HepG2 (cell line): ENCODE data around the gene L3MBTL4. TPM values are rescaled to one million over a fixed set of nuclear protein-coding genes. Genes with fewer than 3 reads are reported as not detected.

Experiments
- ATAC-seq: fragments of 200-7000 bp; cut with Tn5 transposase; 3 replicates; pipeline ENCODE4 v1.9.1; 2020; ENCODE audit warnings: mild to moderate bottlenecking, moderate library complexity
- BruUV-seq: library from RNA; stranded (reverse); fragments of 400-500 nt; replicated peaks from 2 replicates; lab custom pipeline; 2021; lab: Mats Ljungman, UMichigan
- CTCF ChIA-PET: fragments of 300-600 bp; formaldehyde crosslinking; extraction: SDS; loops from one replicate; lab custom pipeline; 2021; ENCODE audit warnings: low total read pairs, inconsistent platforms, low intra/inter-chr PET ratio; lab: Yijun Ruan, JAX
- POLR2A ChIA-PET: fragments of 350-600 bp; sonication (Branson Sonifier 250); formaldehyde crosslinking; loops from one replicate; lab custom pipeline; 2020; ENCODE audit warnings: antibody characterized with exemption, inconsistent platforms; lab: Yijun Ruan, JAX
- DNase-seq: peaks from one replicate; pipeline ENCODE4 v3.0.0-alpha.2; 2015; ENCODE audit warnings: low spot score
- FAIRE-seq: peaks from 3 replicates; lab custom pipeline; 2011; peaks lifted over from hg19 to GRCh38; lab: Jason Lieb, UNC
- H2AFZ ChIP-seq: one replicate; pipeline ENCODE4 v1.6.1; 2011; ENCODE audit warnings: low read length, inconsistent platforms
- H3K27ac ChIP-seq: fragments of 300-600 bp; 3 replicates; pipeline ENCODE4 v1.8.0; 2011; ENCODE audit warnings: mixed run types, mild to moderate bottlenecking, mixed read lengths, low read length, inconsistent platforms; ENCODE audit not compliant: insufficient read depth; ENCODE audit errors: extremely low read length
- H3K27me3 ChIP-seq, 2 experiments: fragments of 200-600 bp in 1 of 2; 2 replicates in 1 of 2; 3 replicates in 1 of 2; pipeline versions ENCODE4 v1.6.0 to v1.8.0; 2011; ENCODE audit warnings: low read length in 2 of 2, mild to moderate bottlenecking in 2 of 2, moderate library complexity in 2 of 2, inconsistent platforms in 1 of 2; ENCODE audit not compliant: insufficient read depth in 2 of 2, control insufficient read depth in 1 of 2
- H3K36me3 ChIP-seq, 2 experiments: fragments of 200-600 bp in 1 of 2; replicated peaks in 1 of 2; 2 replicates in 1 of 2; 3 replicates in 1 of 2; pipeline versions ENCODE4 v1.5.1 to v1.8.0; 2011; ENCODE audit warnings: low read length in 2 of 2, inconsistent platforms in 1 of 2; ENCODE audit not compliant: insufficient read depth in 2 of 2, control insufficient read depth in 1 of 2
- H3K4me1 ChIP-seq: 2 replicates; pipeline ENCODE4 v1.5.1; 2012; ENCODE audit warnings: low read length, inconsistent platforms; ENCODE audit not compliant: insufficient read depth
- H3K4me2 ChIP-seq: 2 replicates; pipeline ENCODE4 v1.6.0; 2011; ENCODE audit warnings: low read depth, low read length, inconsistent platforms
- H3K4me3 ChIP-seq, 3 experiments: fragments of 200-600 bp in 1 of 3; sonication (generic), shearing (Covaris generic) in 1 of 3; replicated peaks in 1 of 3; 2 replicates each; pipeline ENCODE4 v1.5.1; 2011 to 2016; ENCODE audit warnings: low read length in 3 of 3, inconsistent platforms in 2 of 3, low read depth in 2 of 3, mild to moderate bottlenecking in 2 of 3, control low read depth in 1 of 3, mixed read lengths in 1 of 3; ENCODE audit not compliant: insufficient read depth in 1 of 3
- H3K79me2 ChIP-seq: one replicate; pipeline ENCODE4 v1.6.1; 2011; ENCODE audit warnings: low read length, inconsistent platforms; ENCODE audit not compliant: insufficient read depth
- H3K9ac ChIP-seq: 2 replicates; pipeline ENCODE4 v1.6.0; 2011; ENCODE audit warnings: mild to moderate bottlenecking, low read depth, low read length, inconsistent platforms; ENCODE audit not compliant: insufficient read depth
- H3K9me3 ChIP-seq: 2 replicates; pipeline ENCODE4 v1.5.1; 2012; ENCODE audit warnings: mild to moderate bottlenecking, low read length
- H4K20me1 ChIP-seq: 2 replicates; pipeline ENCODE4 v1.6.0; 2011; ENCODE audit warnings: inconsistent platforms, mild to moderate bottlenecking, low read length, moderate library complexity; ENCODE audit not compliant: insufficient read depth
- CCAR2 ChIP-seq: fragments of 200-400 bp; formaldehyde crosslinking; optimal IDR thresholded peaks from 2 replicates; pipeline ENCODE3; 2018; ENCODE audit warnings: low read depth, mild to moderate bottlenecking, low read length, moderate library complexity
- GTF2F1 ChIP-seq: fragments of 150-350 bp; IDR thresholded peaks from 2 replicates; pipeline ENCODE4 v1.6.1; 2014; ENCODE audit warnings: low read length
- MXD4 ChIP-seq: IDR thresholded peaks from 2 replicates; pipeline ENCODE4 v1.6.1; 2016; ENCODE audit warnings: mild to moderate bottlenecking, missing biosample characterization, missing genetic modification reagents
- PHF20 ChIP-seq: sonication (generic); formaldehyde crosslinking; IDR thresholded peaks from 2 replicates; pipeline ENCODE4 v1.5.0; 2020; ENCODE audit warnings: mild to moderate bottlenecking, missing genetic modification reagents
- PITX1 ChIP-seq: sonication (generic); formaldehyde crosslinking; IDR thresholded peaks from 2 replicates; pipeline ENCODE4 v1.5.1; 2020; ENCODE audit warnings: mild to moderate bottlenecking, missing genetic modification reagents
- RFXAP ChIP-seq: sonication (generic); formaldehyde crosslinking; IDR thresholded peaks from 2 replicates; pipeline ENCODE4 v1.4.0; 2020; ENCODE audit warnings: missing genetic modification reagents, borderline replicate concordance
- TAF1 ChIP-seq: sonication (generic); formaldehyde crosslinking; IDR thresholded peaks from 2 replicates; pipeline ENCODE4 v1.4.0; 2020; ENCODE audit warnings: missing genetic modification reagents
- TFE3 ChIP-seq: IDR thresholded peaks from 2 replicates; pipeline ENCODE4 v1.6.1; 2016
- THAP11 ChIP-seq: IDR thresholded peaks from 2 replicates; pipeline ENCODE4 v1.6.1; 2016; ENCODE audit warnings: missing biosample characterization, missing genetic modification reagents
- ZKSCAN5 ChIP-seq: sonication (generic); formaldehyde crosslinking; IDR thresholded peaks from 2 replicates; pipeline ENCODE4 v1.5.1; 2020; ENCODE audit warnings: mild to moderate bottlenecking, missing genetic modification reagents
- ZNF83 ChIP-seq: sonication (generic); formaldehyde crosslinking; IDR thresholded peaks from 2 replicates; pipeline ENCODE4 v1.4.0; 2020; ENCODE audit warnings: missing genetic modification reagents, mild to moderate bottlenecking, borderline replicate concordance
- WGBS: methylation state at CpG from one replicate; pipeline ENCODE4 v1.1.6; 2017; ENCODE audit warnings: low lambda C conversion rate; 5-methylcytosine and 5-hydroxymethylcytosine counted together
- in situ Hi-C: cut with HindIII; loops from 2 replicates; pipeline ENCODE4 v1.10.0; 2017; ENCODE audit warnings: low pct_unique_long_range_greater_than_20kb; ENCODE audit not compliant: extremely low pct_ligation_motif_present
- intact Hi-C: fragments of 100-400 bp; cut with micrococcal nuclease; formaldehyde crosslinking; loops from one replicate; pipeline ENCODE4 v1.10.0; 2022; ENCODE audit not compliant: unreplicated experiment
- polyA plus RNA-seq, 8 experiments: library from polyadenylated mRNA; depleted of rRNA in 3 of 8; stranded (reverse) in 7 of 8; unstranded in 1 of 8; fragments of >200 nt; fragmentation: Illumina TruSeq in 4 of 8; extraction: Trizol in 4 of 8; gene quantifications; 2 replicates each; pipeline versions ENCODE4 v1.2.1 to v1.2.3, GENCODE V29; 2011 to 2016; ENCODE audit warnings: low read depth in 4 of 8, missing spikeins in 1 of 8, mixed read lengths in 1 of 8; ENCODE audit not compliant: insufficient read depth in 1 of 8
- total RNA-seq, 5 experiments: library from RNA; depleted of rRNA; stranded (reverse); fragments of >200 nt; fragmentation: Illumina TruSeq; extraction: Trizol; gene quantifications; 2 replicates each; pipeline ENCODE4 v1.2.3, GENCODE V29; 2016; ENCODE audit warnings: low read depth in 1 of 5

L3MBTL4 gene
- total and polyA plus RNA-seq, 2 of the 13 experiments (the other 11 are each of a cell fraction or from before 2014, with no cell fraction given): 10.8 to 13.3 TPM

GRCh38 chr18:5962362-5962761, 452.3 kb downstream of the L3MBTL4 start:
- BruUV-seq: no TSS peak
- H3K36me3 ChIP-seq: 0 out of 5 replicates have a peak, but pooled peaks cover 0 to 2% of the 10 kb centered on the region in 2 experiments
- CTCF ChIA-PET: no interaction called here
- intact Hi-C loops (no loop called here), in situ Hi-C loops (no loop called here)
- H3K4me3 ChIP-seq: no peak overlapping the region
- no peaks in the 10 kb centered on the region for H3K79me2 ChIP-seq
- no peak overlapping the region for H3K27ac ChIP-seq
- DNase-seq (no peak), ATAC-seq (no peak), FAIRE-seq (no peak)
- H3K4me1 ChIP-seq: peaks cover 10% of the 10 kb centered on the region; the same call in 1 of the 2 replicates
- WGBS: 100% methylated on average over 4 of the region's 6 CpGs
- H3K4me2 ChIP-seq: no peak overlapping the region
- no peaks in the 10 kb centered on the region for H3K27me3 ChIP-seq
- POLR2A ChIA-PET: no interaction called here
- no peak for TF ChIP-seq TFE3 (CRISPR knock-in tag)
- TF ChIP-seq RFXAP (CRISPR knock-in tag): no peak
- no peak for TF ChIP-seq THAP11 (CRISPR knock-in tag)
- TF ChIP-seq CCAR2: no peak
- no peak for TF ChIP-seq PHF20 (CRISPR knock-in tag)
- no peak for TF ChIP-seq ZNF83 (CRISPR knock-in tag)
- TF ChIP-seq MXD4 (CRISPR knock-in tag): no peak
- no peak for TF ChIP-seq PITX1
- no peak overlapping the region for H2AFZ ChIP-seq
- H3K9me3 ChIP-seq: no peaks in the 10 kb centered on the region
- H4K20me1 ChIP-seq: no peaks in the 10 kb centered on the region
- no peak overlapping the region for H3K9ac ChIP-seq

GRCh38 chr18:5961828-5962150, 452.9 kb downstream of the L3MBTL4 start:
- H3K4me2 ChIP-seq: no peak overlapping the region
- intact Hi-C loops: no loop called here
- 100% methylated on average over 2 of the region's 3 CpGs for WGBS
- H2AFZ ChIP-seq: no peak overlapping the region
- H4K20me1 ChIP-seq: no peaks in the 10 kb centered on the region
- no peak overlapping the region for H3K27ac ChIP-seq
- H3K9ac ChIP-seq: no peak overlapping the region
- no peak for DNase-seq
- H3K27me3 ChIP-seq: no peaks in the 10 kb centered on the region
- POLR2A ChIA-PET: interaction anchor here (0.6 kb wide), 1 partner anchor 19 kb away, joined by 3 read pairs; no protein-coding TSS in a partner anchor
- in situ Hi-C loops: no loop called here
- no peaks in the 10 kb centered on the region for H3K9me3 ChIP-seq
- H3K4me3 ChIP-seq: no peak overlapping the region
- no peak for ATAC-seq
- no TSS peak for BruUV-seq
- 0 out of 5 replicates have a peak, but pooled peaks cover 0 to 2% of the 10 kb centered on the region in 2 experiments for H3K36me3 ChIP-seq
- TF ChIP-seq TAF1 (CRISPR knock-in tag) (no peak), GTF2F1 (no peak), ZKSCAN5 (CRISPR knock-in tag) (no peak), RFXAP (CRISPR knock-in tag) (no peak)
- no peaks in the 10 kb centered on the region for H3K79me2 ChIP-seq
- H3K4me1 ChIP-seq: peaks cover 4% of the 10 kb centered on the region; the same call in 1 of the 2 replicates
- FAIRE-seq: no peak
- CTCF ChIA-PET: no interaction called here
